GM12874 (cell line): Measurements from ENCODE around the gene CAMK2B.

ENCODE experiments used
- TF ChIP-seq, protein P1 (sequence below): IDR thresholded peaks from 2 replicates; pipeline ENCODE4 v1.5.1; 2011; ENCODE audit warnings: low read depth, mild to moderate bottlenecking, control low read depth, low read length, moderate library complexity; ENCODE audit not compliant: insufficient read depth

CAMK2B gene

DNA sequence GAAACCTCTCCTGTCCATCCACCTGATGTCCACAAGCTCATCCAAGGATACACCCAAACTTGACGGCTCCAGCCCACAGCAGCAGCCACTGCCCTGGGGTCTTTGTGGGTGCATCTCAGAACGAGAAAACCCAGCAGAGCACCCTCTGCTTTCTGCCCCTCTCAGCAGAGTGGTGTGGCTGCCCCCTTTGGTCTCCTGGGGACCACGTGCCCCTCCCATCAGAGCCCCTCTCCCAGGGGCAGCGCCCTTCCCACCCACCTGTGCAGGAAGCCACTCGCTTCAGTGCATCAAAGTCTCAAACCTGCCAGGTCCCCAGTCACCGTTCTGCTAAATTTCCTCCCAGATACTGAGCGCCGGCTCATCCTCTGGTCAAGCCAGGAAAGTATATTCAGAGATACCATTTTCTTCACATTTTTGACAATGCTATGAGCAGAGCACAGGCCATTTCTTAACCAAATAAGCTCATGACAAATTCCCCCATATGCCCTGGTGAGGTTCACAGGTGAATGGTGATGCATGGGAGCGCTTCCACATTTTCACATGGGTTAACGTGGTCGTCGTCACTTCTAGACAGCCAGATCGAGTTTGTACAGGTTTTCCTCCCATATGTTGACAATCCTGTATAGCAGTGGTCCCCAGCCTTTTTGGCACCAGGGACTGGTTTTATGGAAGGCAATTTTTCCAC is 32.4 kb downstream of the CAMK2B start:
- TF ChIP-seq, protein P1, sequence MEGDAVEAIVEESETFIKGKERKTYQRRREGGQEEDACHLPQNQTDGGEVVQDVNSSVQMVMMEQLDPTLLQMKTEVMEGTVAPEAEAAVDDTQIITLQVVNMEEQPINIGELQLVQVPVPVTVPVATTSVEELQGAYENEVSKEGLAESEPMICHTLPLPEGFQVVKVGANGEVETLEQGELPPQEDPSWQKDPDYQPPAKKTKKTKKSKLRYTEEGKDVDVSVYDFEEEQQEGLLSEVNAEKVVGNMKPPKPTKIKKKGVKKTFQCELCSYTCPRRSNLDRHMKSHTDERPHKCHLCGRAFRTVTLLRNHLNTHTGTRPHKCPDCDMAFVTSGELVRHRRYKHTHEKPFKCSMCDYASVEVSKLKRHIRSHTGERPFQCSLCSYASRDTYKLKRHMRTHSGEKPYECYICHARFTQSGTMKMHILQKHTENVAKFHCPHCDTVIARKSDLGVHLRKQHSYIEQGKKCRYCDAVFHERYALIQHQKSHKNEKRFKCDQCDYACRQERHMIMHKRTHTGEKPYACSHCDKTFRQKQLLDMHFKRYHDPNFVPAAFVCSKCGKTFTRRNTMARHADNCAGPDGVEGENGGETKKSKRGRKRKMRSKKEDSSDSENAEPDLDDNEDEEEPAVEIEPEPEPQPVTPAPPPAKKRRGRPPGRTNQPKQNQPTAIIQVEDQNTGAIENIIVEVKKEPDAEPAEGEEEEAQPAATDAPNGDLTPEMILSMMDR: no peak

DNA sequence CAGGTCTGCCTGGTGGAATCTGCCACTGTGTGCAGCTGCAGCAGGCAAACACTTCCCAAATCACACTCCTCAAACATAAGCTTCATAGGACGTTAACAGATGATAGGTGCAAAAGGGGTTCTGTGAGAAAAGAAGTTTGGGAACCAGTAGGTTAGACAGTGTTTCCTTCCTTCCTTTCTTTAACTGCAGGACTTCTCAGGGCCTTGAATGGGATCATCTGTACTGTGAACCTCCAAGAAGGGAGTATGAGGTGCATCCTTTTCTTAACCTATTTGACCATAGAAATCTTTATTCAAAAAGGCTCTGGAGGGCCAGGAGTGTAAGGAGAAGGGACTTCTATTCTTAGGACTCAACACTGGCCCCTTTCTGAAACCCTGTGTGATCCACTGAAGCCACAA is 33.0 kb downstream of the CAMK2B start:
- TF ChIP-seq, protein P1: no peak

DNA sequence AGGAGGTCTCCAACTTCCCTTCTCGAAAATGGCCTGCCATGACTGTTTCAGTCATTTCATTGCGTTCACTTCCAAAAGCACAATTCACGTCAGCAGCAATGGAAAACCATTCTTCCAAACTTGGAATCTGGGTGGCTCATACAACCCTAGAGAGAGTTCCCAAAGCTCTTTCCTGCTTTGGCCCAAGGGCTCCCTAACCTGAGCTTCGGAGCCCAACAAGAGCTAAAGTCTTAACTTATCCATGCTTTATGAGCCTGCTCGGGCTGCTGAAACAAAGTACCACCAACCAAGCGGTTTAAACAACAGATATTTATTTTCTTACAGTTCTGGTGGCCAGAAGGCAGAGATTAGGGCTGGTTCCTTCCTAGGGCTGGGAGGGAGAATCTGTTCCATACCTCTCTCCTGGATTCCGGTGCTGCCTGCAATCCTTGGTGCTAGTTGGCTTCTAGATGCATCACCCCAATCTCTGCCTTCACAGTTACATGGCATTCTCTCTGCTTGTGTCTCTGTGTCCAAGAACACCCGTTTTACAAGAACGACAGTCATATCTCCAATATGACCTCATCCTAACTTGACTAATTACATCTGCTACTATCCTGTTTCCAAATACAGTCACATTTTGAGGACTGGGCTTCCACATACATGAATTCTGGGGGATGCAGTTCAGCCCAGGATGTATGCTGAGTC is 33.5 kb downstream of the CAMK2B start:
- TF ChIP-seq, protein P1: no peak

DNA sequence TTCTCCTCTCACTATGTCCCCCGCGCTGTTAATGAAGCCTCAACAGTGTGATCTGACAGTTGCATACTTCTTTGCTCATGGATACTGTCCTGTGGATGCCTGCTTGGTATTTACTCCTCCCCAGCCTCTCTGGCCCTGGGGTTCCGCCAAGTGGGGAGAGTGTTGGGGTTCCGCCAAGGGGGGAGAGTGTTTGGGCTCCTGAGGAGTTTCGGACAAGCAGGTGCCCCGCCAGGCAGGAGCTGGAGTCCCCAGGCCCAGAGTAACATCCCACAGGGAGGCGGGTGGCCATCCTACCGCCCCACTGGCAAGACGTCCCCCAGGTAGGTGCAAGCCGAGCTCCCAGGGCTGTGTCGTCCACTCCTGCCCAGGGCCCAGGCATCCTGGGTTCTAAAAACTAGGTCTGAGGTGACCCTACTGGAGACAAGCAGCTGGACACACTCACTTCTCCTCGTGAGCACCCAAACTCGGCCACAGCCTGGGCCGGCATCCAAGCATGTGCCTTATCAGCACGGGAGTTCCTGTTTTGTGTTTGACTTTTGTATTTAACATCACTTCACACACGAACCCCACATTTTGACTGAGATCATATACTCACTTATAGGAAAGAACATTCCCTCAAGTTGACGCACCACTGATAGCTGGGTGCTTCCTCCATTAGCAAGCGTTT is 34.2 kb downstream of the CAMK2B start:
- TF ChIP-seq, protein P1: no peak

DNA sequence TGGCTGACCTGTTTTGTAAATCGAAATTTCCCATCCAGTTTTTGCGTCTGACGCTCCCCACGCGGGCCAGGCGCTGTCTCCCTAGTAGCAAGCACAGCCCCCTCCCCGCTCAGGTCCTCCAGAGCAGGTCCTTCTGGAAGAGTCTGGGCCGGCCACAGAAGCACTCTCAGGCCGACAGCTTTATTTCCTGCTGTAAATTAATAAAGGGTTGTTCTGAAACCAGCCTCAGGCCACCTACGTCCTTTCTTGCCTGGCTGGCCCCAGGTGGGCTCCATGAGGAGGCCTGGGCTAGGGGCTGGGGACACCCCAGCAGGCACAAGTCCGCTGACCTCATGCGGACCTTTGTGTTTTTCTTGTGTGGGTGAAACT is 35.2 kb downstream of the CAMK2B start:
- TF ChIP-seq, protein P1: no peak

DNA sequence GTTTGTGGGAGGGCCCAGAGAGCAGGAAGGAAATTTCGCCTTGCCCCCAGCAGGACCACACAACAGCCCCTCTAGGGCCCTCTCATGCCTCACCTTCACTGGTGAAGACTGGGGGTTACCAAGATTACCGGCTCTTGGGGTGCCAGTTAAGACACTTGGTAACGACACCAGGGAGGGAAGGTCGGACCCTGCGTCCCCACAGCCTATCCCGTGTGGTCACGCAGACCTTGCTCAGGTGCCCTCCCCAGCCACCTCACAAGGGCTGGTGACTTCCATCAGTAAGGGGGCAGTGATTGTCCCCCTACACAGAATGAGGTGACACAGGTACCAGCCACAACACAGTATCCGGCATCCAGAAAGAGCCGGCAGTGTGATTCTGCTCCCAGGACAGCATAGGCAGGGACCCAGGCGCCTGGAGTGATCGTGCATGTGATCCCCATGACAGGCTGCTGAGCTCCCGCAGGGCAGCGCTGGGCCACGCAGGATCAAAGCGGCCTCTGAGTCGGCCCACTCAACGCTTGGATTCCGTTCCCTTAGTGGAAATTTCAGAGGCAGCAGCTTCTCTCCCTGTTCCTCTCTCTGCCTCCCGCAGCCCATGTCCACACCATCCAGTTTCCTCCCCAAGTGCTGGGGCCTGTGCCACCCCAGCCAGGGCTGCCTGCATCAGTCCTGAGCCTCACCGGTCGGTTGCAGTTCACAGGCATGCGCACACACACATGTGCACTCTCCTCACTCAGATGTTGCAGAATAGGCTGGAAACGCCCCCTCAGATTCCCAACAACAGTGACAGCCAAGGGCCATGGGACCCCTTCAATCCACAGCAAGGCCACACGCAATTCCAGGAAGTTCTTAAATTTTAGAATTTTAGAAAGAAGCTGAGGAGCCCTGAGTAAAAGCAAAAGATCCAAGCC is 35.8 kb downstream of the CAMK2B start:
- TF ChIP-seq, protein P1: no peak
